GM18505 (cell line): ENCODE measurements around the gene ZFP36L2.

Source experiments
- ATAC-seq: cut with Tn5 transposase; IDR thresholded peaks from one replicate; pipeline ENCODE4 v1.9.1; 2021; ENCODE audit not compliant: unreplicated experiment
- POLR2A ChIP-seq: IDR thresholded peaks from 4 replicates; pipeline ENCODE4 v1.6.1; 2011; ENCODE audit warnings: borderline replicate concordance; ENCODE audit not compliant: insufficient read depth, insufficient read length; ENCODE audit errors: extremely low read depth

ZFP36L2 gene

GRCh38 chr2:43218155-43218701 lies 8.2 kb downstream of the ZFP36L2 start:
- TF ChIP-seq POLR2A, result no peak
- ATAC-seq, result no peak

DNA sequence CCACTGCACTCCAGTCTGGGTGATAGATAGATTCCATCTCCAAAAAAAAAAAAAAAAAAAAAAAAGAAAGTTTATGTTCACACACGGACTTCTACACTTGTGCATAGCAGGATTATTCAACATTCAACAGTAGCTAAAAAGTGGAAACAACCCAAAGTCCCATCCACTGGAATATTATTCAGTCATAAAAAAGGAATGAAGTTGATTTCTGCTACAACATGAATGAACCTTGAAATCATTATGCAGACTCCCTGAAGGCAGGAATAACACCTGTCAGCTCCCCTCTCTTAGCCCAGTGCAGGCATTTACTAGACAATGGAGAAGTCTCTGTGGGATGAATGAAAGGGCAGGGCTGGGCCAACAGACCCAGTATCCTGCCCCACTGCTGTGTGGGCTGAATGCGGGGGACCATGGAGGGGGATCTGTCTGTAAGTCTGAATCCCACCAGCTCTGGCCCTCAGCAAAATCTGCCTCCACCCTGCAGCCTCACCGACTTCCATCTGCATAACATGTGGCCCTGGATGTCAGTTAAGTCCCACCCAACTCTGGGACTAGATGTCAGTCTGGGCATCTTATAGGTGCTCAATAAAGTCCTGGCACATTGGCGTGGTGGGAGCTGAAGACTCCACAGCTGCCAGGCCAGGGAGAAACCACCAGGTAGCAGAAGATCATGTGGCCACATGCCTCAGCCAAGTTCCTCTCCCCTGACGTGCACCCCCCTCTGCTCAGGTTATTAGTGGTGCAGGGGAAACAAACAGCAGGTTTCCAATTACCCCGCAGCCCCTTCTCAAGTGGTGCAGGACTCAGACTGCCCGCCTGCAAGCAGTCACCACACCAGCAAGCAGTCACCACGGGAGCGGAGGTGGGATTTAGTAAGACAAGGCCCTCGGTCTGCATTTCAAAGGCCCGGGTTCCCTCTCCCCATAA lies 8.9 kb downstream of the ZFP36L2 start:
- ATAC-seq, result no peak
- no peak for TF ChIP-seq POLR2A

DNA sequence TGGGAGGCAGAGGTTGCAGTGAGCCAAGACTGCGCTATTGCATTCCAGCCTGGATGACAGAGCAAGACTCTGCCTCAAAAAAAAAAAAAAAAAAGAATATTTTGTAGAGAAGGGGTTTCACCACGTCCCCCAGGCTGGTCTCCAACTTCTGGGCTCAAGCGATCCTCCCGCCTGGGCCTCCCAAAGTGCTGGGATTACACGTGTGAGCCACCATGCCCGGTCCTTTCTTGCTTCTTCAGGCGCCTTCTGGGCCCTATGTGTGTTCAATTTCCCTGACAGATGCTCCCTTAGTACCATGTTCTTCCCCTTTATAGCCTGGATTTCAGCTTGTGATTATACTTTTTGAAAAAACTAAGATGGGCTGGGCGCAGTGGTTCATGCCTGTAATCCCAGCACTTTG lies 9.8 kb downstream of the ZFP36L2 start:
- no peak for TF ChIP-seq POLR2A
- ATAC-seq, result no peak

DNA sequence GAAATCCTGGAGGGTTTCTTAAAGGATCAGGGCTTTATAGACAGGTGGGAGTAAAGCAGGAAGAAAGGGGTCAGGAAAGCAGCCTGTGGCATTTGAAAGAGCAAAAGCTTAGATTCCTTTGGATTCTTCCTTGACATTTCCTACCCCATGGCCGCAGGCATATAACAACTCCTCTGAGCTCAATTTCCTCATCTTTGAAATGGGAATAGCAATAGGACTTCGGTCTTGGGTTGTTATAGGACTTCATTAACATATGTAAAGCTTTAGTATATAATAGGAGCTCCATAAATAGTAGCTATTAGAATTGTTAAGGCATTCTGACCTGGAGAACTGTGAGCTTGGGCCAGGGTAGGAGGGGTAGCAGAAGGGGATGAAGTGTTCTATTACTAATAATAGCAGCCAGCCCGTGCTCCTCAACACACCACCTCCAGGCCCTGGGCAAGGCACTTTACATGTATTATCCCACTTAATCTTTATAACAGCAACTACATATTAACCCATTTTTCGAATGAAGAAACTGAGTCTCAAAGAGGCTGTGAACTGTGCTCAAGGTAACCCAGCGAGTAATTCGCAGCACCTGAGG lies 10.6 kb downstream of the ZFP36L2 start:
- ATAC-seq, result no peak
- TF ChIP-seq POLR2A, result no peak

DNA sequence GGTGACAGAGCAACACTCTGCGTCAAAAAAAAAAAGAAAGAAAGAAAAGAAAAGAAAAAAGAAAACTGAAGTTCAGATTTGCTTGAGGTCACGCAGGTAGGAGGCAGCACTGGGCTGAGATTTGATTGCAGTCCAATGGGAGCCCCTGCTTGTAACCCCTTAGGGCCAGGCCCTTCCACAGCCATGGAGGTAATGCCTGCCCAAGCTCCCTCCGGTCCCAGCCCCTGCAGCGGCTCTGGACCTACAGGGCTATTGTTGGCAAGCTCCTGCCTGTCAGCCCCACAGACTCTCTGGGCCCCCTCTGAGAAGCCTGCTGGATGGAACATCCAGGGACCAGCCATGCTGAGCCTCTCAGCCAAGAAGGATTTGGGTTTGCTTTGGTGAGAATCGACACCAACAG lies 12.2 kb downstream of the ZFP36L2 start:
- no peak for TF ChIP-seq POLR2A
- no peak for ATAC-seq

- no peak for TF ChIP-seq POLR2A
- no peak for ATAC-seq
These were observed 13.5 kb downstream of the ZFP36L2 start for GRCh38 chr2:43212931-43213330.

DNA sequence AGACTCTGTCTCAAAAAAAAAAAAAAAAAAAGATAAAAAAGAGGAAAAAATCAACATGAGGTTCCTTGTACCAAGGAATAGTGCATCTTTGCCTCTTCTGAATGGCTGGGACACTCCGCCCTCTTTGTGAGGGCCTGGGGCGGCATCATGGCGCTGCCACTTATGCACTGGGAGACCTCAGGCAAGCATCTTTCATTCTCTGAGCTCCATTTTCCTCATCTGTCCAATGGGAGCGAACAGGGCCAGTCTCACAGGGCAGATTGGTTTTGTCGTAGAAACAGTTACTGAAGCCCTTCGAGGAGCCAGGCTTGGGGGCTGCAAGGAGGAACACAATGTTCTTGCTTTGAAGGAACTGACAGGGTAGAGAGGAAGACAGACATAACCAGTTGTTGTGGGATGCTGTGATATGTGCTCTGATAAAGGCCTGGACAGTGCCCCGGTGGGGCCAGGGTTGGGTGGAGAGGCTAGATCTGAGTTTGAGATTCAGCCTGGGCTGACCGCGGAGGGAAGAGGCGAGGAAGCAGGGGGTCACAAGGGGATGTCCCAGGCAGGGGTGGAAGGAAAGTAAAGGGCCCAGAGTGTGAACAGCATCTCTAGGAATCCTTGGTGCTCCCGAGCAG lies 14.1 kb downstream of the ZFP36L2 start:
- ATAC-seq, result no peak
- no peak for TF ChIP-seq POLR2A

DNA sequence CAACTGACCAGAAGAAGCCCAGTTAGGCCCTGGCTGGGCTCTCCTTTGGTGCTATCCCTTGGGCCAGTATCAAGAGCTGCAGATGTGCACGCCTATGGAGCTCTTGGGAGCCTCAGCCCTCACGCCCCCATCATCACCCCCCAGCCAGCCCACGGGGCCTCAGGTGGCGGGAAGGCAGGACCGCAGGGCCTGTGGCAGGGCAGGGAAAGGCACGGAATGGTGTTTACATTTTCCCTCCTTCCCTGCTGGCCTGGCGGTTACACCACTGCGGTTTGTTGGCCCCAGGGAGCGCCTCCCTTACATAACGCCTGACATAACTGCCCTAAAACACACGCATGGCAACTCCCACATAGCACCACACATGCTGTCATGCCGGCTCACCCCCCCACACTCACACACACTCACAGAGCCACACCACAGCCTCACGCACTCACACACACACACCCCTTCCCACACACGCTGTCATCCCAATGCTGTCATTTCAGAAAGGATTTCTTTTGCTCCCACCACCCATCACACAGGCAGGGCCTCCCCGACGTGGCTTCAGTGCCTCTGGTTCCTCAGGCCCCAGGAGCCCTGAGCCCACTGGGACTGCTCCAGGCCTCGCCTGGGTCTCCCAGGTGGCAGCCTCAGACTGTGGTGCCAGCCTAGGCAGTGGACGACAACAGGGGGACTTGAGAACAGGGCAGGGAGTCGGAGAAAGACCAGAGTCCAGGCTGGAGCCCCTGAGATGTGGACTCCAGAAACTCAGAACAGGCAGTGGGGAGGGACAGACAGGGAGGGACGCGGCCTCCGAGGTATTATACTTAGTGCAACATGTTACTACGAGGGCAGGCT lies 15.7 kb downstream of the ZFP36L2 start:
- no peak for ATAC-seq
- no peak for TF ChIP-seq POLR2A

DNA sequence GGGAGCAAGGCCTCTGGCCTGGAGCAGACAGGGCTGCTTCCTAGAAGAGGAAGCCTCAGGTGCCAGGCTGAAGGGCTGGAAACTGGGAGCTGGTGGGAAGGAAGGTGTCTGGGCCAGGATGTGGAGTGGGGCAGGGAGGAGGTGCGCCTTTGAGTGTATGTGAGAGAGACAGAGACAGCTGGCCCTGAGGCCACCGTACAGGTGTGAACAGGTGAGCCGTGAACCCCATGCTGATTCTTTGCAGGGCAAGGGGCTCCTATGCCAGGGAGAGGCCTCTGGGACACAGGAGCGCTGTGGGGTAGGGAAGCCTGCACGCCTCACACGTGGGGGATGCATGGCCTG lies 16.3 kb downstream of the ZFP36L2 start:
- no peak for TF ChIP-seq POLR2A
- no peak for ATAC-seq

DNA sequence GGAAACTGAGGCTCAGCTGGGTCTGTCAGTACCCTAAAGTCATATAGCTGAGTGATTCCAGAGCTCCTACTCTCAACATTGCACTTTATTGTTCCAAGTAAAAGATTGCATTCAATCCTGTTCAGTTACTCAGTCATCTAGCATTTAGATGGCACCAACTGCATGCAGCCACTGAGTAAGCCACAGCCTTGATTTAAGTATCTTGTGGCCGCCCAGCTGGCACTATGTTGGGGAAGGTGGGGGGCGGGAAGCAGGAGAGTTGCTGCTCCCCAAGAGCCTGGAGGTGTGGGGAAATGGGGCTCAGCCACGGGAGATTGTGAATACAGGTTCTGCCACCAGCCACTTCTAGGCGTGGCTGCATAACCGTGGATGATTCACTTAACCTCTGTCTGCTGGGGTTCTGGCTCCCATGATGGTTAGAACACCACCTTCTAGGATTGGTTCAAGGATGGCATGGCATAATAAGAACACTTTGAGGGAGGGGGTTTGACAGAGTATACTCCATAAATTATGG lies 17.1 kb downstream of the ZFP36L2 start:
- ATAC-seq, result no peak
- TF ChIP-seq POLR2A, result no peak

- ATAC-seq, result no peak
These were observed 18.7 kb downstream of the ZFP36L2 start for GRCh38 chr2:43207553-43208300.

GRCh38 chr2:43206602-43207001 lies 19.8 kb downstream of the ZFP36L2 start:
- ATAC-seq, result no peak

More at GRCh38 chr2:43207553-43208300, 18.7 kb downstream of the ZFP36L2 start:
- TF ChIP-seq POLR2A, result no peak

More at GRCh38 chr2:43206602-43207001, 19.8 kb downstream of the ZFP36L2 start:
- no peak for TF ChIP-seq POLR2A
